HEK293T (cell line): ENCODE measurements around the gene UGGT1.

Experiments used
- ARNT ChIP-seq: fragments of 450-650 bp; IDR thresholded peaks from 2 replicates; pipeline ENCODE4 v1.6.1; 2017; ENCODE audit warnings: mild to moderate bottlenecking
- BHLHE40 ChIP-seq: fragments of 450-650 bp; IDR thresholded peaks from 2 replicates; pipeline ENCODE4 v1.6.1; 2016; ENCODE audit warnings: mild to moderate bottlenecking, moderate library complexity, borderline replicate concordance
- ELF4 ChIP-seq: fragments of 450-650 bp; IDR thresholded peaks from 2 replicates; pipeline ENCODE4 v1.6.1; 2017; ENCODE audit warnings: antibody characterized with exemption
- FOXA1 ChIP-seq: fragments of 450-650 bp; IDR thresholded peaks from 2 replicates; pipeline ENCODE4 v1.6.1; 2016; ENCODE audit warnings: mild to moderate bottlenecking
- FOXK2 ChIP-seq: fragments of 450-650 bp; IDR thresholded peaks from 2 replicates; pipeline ENCODE4 v1.6.1; 2016; ENCODE audit warnings: mild to moderate bottlenecking
- FOXM1 ChIP-seq: fragments of 450-650 bp; IDR thresholded peaks from 2 replicates; pipeline ENCODE4 v1.6.1; 2017; ENCODE audit warnings: mild to moderate bottlenecking, borderline replicate concordance
- HDGF ChIP-seq: fragments of 450-650 bp; IDR thresholded peaks from 2 replicates; pipeline ENCODE4 v1.6.1; 2017; ENCODE audit warnings: antibody characterized with exemption, borderline replicate concordance
- L3MBTL2 ChIP-seq: fragments of 450-650 bp; conservative IDR thresholded peaks from 2 replicates; pipeline ENCODE4 v1.6.1; 2016; ENCODE audit warnings: mild to moderate bottlenecking
- LEF1 ChIP-seq: fragments of 450-650 bp; IDR thresholded peaks from 2 replicates; pipeline ENCODE4 v1.6.1; 2017; ENCODE audit warnings: mild to moderate bottlenecking, borderline replicate concordance
- NFRKB ChIP-seq: fragments of 450-650 bp; IDR thresholded peaks from 2 replicates; pipeline ENCODE4 v1.6.1; 2016; ENCODE audit warnings: mild to moderate bottlenecking, moderate library complexity
- SP1 ChIP-seq: fragments of 450-650 bp; IDR thresholded peaks from 2 replicates; pipeline ENCODE4 v1.6.1; 2017
- SUZ12 ChIP-seq: fragments of 450-650 bp; IDR thresholded peaks from 2 replicates; pipeline ENCODE4 v1.6.1; 2016; ENCODE audit warnings: mild to moderate bottlenecking
- TARDBP ChIP-seq: fragments of 450-650 bp; IDR thresholded peaks from 2 replicates; pipeline ENCODE4 v1.6.1; 2016
- ZNF384 ChIP-seq: fragments of 450-650 bp; IDR thresholded peaks from 2 replicates; pipeline ENCODE4 v1.6.1; 2016

- TF ChIP-seq SUZ12 (no peak), FOXM1 (no peak), SP1 (no peak), TARDBP (no peak), FOXK2 (no peak), HDGF (no peak), ZNF384 (no peak), FOXA1 (no peak), BHLHE40 (no peak), L3MBTL2 (no peak), NFRKB (no peak), ELF4 (no peak), ARNT (no peak), LEF1 (no peak)
These were observed 2.8 kb downstream of the UGGT1 start for GRCh38 chr2:128093762-128094161.
